Stimulated activated naive B cell treated with anti-CD40 and anti-IgM and Interleukin-4, amounts not matched to agents 10 μg/mL and 1 μg/mL and 100 μg/mL, for 72 hours (primary cell): Measurements from ENCODE around the gene FBXO47.

Experiments used
- ATAC-seq, 2 donors: fragments of 150-1000 bp; cut with Tn5 transposase; replicated peaks; 2 replicates each; pipeline ENCODE4 v1.10.0; 2021; ENCODE audit warnings: moderate library complexity in 1 of 2
- DNase-seq: peaks from one replicate; pipeline ENCODE4 v3.0.0; 2021
- H3K27ac Mint-ChIP-seq: one replicate; pipeline ENCODE4 v1.8.0; 2022; ENCODE audit warnings: mild to moderate bottlenecking, mixed read lengths
- H3K27me3 Mint-ChIP-seq, 2 donors: one replicate each; pipeline ENCODE4 v1.8.0; 2022; ENCODE audit warnings: mixed read lengths in 2 of 2
- H3K36me3 Mint-ChIP-seq, 2 donors: one replicate each; pipeline ENCODE4 v1.8.0; 2022; ENCODE audit warnings: mixed read lengths in 2 of 2, mild to moderate bottlenecking in 1 of 2
- H3K4me1 Mint-ChIP-seq, 2 donors: one replicate each; pipeline ENCODE4 v1.8.0; 2022; ENCODE audit warnings: mixed read lengths in 2 of 2, mild to moderate bottlenecking in 1 of 2
- H3K4me3 Mint-ChIP-seq, 2 donors: one replicate each; pipeline ENCODE4 v1.8.0; 2022; ENCODE audit warnings: mild to moderate bottlenecking in 2 of 2, mixed read lengths in 2 of 2, moderate library complexity in 1 of 2
- H3K9me3 Mint-ChIP-seq, 2 donors: one replicate each; pipeline ENCODE4 v1.8.0; 2022; ENCODE audit warnings: mixed read lengths in 2 of 2, mild to moderate bottlenecking in 1 of 2

FBXO47 gene

GRCh38 chr17:38967290-38967738 lies at the start of gene FBXO47:
Gene FBXO47 (minus strand): TSS chr17:38967403. CDS start chr17:38963025, 4,378 bp downstream.
- peaks cover 2 to 4% of the 10 kb centered on the region in 2 donors for H3K27me3 Mint-ChIP-seq
- H3K9me3 Mint-ChIP-seq: no peaks in the 10 kb centered on the region
- H3K4me1 Mint-ChIP-seq: peaks cover 3 to 9% of the 10 kb centered on the region in 2 donors
- DNase-seq (peak; percentile 82), ATAC-seq (peak; percentile 98 to 99)
- peak within 1 kb of the TSS; percentile 90 for H3K27ac Mint-ChIP-seq
- H3K4me3 Mint-ChIP-seq: peak within 1 kb of the TSS; percentile 33 to 85
- H3K36me3 Mint-ChIP-seq: no peaks in the 10 kb centered on the region

GRCh38 chr17:39016193-39017153 lies 49.3 kb upstream of the FBXO47 start:
- Mint-ChIP-seq H3K4me3 (no peak overlapping the region), H3K4me1 (peaks cover 9 to 12% of the 10 kb centered on the region in 2 donors), H3K9me3 (no peaks in the 10 kb centered on the region), H3K27me3 (no peaks in the 10 kb centered on the region), H3K36me3 (no peaks in the 10 kb centered on the region), H3K27ac (no peak overlapping the region)
- DNase-seq: no peak
- ATAC-seq: no peak

GRCh38 chr17:39015546-39015935 lies 48.3 kb upstream of the FBXO47 start:
- Mint-ChIP-seq H3K27me3 (no peaks in the 10 kb centered on the region), H3K27ac (no peak overlapping the region), H3K4me3 (no peak overlapping the region), H3K36me3 (no peaks in the 10 kb centered on the region), H3K4me1 (peaks cover 9 to 12% of the 10 kb centered on the region in 2 donors), H3K9me3 (no peaks in the 10 kb centered on the region)
- DNase-seq (no peak), ATAC-seq (no peak)

DNA sequence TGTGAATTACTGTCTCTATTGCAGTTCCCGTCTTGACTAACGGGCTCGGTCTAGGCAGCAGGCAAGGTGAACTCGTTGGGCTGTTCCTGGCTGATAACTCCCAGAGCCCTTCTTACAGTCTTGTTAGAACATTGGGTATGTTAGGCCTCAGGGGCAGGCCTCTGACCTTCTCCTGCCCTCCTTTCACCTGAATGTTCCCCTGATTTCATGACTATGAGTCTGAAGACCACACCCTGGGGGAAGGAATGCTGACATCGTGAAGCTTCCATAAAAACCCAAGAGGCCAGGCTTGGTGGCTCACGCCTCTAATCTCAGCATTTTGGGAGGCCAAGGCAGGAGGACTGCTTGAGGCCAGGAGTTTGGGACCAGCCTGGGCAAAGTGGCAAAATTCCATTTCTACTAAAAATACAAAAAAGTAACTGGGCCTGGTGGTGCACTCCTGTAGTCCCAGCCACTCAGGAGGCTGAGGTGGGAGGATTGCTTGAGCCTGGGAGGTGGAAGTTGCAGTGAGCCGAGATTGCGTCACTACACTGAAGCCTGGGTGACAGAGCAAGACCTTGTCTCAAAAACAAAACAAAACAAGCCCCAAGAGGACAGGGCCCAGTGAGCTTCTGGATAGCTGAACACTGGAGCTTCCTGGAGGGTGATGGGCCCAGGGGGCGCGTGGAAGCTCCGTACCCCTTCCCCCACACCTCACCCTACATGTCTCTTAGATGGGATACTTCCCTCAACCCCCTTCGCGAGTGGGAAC lies 47.8 kb upstream of the FBXO47 start:
- DNase-seq (no peak), ATAC-seq (no peak)
- Mint-ChIP-seq H3K9me3 (no peaks in the 10 kb centered on the region), H3K36me3 (no peaks in the 10 kb centered on the region), H3K27me3 (no peaks in the 10 kb centered on the region), H3K27ac (no peak overlapping the region), H3K4me1 (peaks cover 9 to 12% of the 10 kb centered on the region in 2 donors), H3K4me3 (no peak overlapping the region)

DNA sequence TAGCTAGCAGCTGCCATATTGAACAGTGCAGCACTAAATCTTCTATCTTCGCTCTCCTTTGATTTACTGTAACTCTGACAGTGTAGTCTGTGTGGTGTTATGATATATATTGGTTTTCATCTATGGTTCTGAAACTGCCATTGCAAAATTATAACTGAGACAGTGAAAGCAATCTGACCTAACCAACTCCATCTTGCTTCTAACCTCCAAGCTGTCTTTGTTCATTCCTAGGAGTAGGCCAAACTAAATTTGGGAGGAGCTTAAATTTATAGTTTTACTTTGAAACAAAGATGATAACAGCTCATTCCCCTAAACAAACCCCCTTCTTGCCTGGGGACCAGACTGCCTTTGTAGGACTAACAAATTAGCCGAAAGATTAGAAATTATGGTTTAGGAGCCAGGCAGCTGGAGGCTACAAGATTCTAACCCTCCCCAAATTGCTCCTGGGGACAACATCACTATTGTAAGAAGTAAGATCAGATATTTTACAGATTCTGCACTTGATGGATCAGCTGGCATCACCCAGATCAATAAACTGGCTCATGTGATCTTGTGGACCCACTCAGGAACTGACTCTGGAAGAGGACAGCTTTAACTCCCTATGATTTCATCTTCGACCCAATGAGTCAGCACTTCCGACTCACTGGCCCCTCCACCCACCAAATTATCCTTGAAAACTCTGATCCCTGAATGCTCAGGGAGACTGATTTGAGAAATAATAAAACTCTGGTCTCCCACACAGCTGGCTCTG lies 47.0 kb upstream of the FBXO47 start:
- no peak for DNase-seq

DNA sequence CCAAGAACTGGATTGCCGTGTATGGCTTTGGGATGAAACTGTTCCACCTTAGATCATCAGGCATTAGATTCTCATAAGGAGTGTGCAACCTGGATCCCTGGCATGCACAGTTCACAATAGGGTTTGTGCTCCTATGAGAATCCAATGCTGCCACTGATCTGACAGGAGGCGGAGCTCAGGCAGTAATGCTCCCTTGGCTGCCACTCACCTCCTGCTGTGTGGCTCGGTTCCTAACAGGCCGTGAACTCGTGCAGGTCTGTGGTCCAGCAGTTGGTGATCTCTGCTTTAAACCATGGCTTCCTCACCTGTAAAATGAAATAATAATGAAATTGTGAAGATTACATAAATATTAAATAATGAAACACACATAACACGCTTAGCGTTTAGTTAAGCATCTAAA lies 45.5 kb upstream of the FBXO47 start:
- no peaks in the 10 kb centered on the region for H3K36me3 Mint-ChIP-seq
- ATAC-seq: no peak

More for the DNA sequence above, 47.0 kb upstream of the FBXO47 start:
- Mint-ChIP-seq H3K4me1 (peaks cover 9 to 12% of the 10 kb centered on the region in 2 donors), H3K36me3 (no peaks in the 10 kb centered on the region), H3K4me3 (no peak overlapping the region), H3K9me3 (no peaks in the 10 kb centered on the region), H3K27ac (no peak overlapping the region), H3K27me3 (no peaks in the 10 kb centered on the region)
- ATAC-seq: no peak

GRCh38 chr17:39011907-39012468 lies 44.8 kb upstream of the FBXO47 start:
- no peak for ATAC-seq
- Mint-ChIP-seq H3K9me3 (peaks cover 0 to 2% of the 10 kb centered on the region in 2 donors), H3K36me3 (no peaks in the 10 kb centered on the region), H3K27ac (no peak overlapping the region), H3K27me3 (no peaks in the 10 kb centered on the region), H3K4me3 (no peak overlapping the region), H3K4me1 (peaks cover 0 to 1% of the 10 kb centered on the region in 2 donors)
- DNase-seq: no peak

More for the DNA sequence above, 45.5 kb upstream of the FBXO47 start:
- Mint-ChIP-seq H3K4me3 (no peak overlapping the region), H3K4me1 (peaks cover 0 to 1% of the 10 kb centered on the region in 2 donors), H3K27me3 (no peaks in the 10 kb centered on the region), H3K27ac (no peak overlapping the region), H3K9me3 (peaks cover 0 to 2% of the 10 kb centered on the region in 2 donors)
- DNase-seq: no peak

- ATAC-seq: no peak
- Mint-ChIP-seq H3K9me3 (peaks cover 0 to 2% of the 10 kb centered on the region in 2 donors), H3K4me1 (no peaks in the 10 kb centered on the region), H3K4me3 (no peak overlapping the region), H3K27ac (no peak overlapping the region), H3K36me3 (no peaks in the 10 kb centered on the region), H3K27me3 (peaks cover 12 to 13% of the 10 kb centered on the region in 2 donors)
- no peak for DNase-seq
These were observed 42.4 kb upstream of the FBXO47 start for GRCh38 chr17:39009581-39010001.

DNA sequence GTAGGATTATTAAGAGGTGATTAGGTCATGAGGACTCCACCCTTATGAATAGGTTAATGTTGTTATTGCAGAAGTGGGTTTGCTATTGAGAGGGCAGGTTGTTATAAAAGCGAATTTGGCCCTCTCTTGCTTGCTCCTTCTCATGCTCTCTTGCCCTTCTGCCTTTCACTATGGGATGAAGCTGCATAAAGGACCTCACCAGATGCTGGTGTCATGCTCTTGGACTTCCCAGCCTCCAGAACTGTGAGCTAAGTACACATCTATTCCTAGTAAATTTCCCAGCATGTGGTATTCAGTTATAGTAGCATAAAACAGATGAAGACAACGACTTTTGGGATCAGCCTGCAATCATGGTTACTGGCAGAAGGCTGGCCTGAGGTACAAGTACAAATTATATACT lies 41.4 kb upstream of the FBXO47 start:
- ATAC-seq: no peak
- Mint-ChIP-seq H3K27me3 (peaks cover 21% of the 10 kb centered on the region in 2 donors), H3K36me3 (no peaks in the 10 kb centered on the region), H3K9me3 (peaks cover 0 to 2% of the 10 kb centered on the region in 2 donors), H3K4me3 (no peak overlapping the region), H3K4me1 (peaks cover 0 to 2% of the 10 kb centered on the region in 2 donors), H3K27ac (no peak overlapping the region)
- no peak for DNase-seq

DNA sequence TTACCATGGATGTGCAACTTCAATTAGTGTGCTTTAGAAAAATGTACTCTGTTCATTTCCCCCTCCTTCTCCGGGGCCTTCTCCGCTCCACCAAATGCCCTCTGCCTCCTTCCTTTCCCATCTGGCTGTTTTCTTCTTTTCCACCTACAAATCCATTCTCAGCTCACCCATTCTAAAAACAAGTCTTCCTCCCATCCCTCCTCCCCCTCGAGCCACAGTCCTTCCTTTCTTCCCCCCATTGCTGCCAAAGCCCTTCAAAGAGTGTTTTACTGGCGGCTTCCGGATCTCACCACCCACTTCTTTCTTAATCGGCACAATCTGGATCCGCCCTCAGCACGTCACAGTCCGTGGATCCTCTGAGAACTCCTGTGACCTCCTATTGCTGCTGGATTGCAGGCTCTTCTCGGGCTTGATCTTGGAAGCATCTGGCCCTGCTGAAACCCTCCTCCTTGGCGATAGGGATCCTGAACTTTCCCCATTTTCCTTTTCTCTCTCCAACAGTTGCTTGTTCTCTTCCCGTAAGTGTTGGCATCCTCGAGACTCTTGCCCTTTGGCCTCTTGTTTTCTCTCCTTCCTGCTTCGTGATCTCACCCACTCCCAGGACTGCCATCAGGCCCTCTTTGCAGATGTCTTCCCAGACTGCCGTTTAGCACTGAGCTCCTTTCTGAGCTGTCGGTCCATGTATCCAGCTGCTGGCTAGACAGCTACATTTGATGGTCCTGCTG lies 36.0 kb upstream of the FBXO47 start:
- Mint-ChIP-seq H3K4me3 (peak overlapping the region in 1 of 2 donors; percentile 35), H3K36me3 (peaks cover 0 to 1% of the 10 kb centered on the region in 2 donors), H3K4me1 (peaks cover 8 to 12% of the 10 kb centered on the region in 2 donors), H3K9me3 (peaks cover 0 to 2% of the 10 kb centered on the region in 2 donors), H3K27me3 (peaks cover 44 to 45% of the 10 kb centered on the region in 2 donors), H3K27ac (no peak overlapping the region)
- ATAC-seq (peak in 1 of 2 donors; percentile 55), DNase-seq (no peak)

GRCh38 chr17:39001703-39002637 lies 34.8 kb upstream of the FBXO47 start:
- peaks cover 5 to 7% of the 10 kb centered on the region in 2 donors for H3K36me3 Mint-ChIP-seq
- no peak for DNase-seq
- H3K4me3 Mint-ChIP-seq: no peak overlapping the region
- H3K9me3 Mint-ChIP-seq: peaks cover 3 to 5% of the 10 kb centered on the region in 2 donors
- no peak overlapping the region for H3K27ac Mint-ChIP-seq
- ATAC-seq: no peak
- peaks cover 8 to 12% of the 10 kb centered on the region in 2 donors for H3K4me1 Mint-ChIP-seq
- peaks cover 45% of the 10 kb centered on the region in 2 donors for H3K27me3 Mint-ChIP-seq

- DNase-seq (no peak), ATAC-seq (no peak)
- Mint-ChIP-seq H3K4me3 (no peak overlapping the region), H3K4me1 (peaks cover 8 to 12% of the 10 kb centered on the region in 2 donors), H3K27me3 (peaks cover 39 to 48% of the 10 kb centered on the region in 2 donors), H3K9me3 (peaks cover 12 to 17% of the 10 kb centered on the region in 2 donors), H3K36me3 (peaks cover 6 to 15% of the 10 kb centered on the region in 2 donors), H3K27ac (no peak overlapping the region)
These were observed 32.9 kb upstream of the FBXO47 start for GRCh38 chr17:39000021-39000601.
